CD14-positive monocyte (primary cell): ENCODE data around the gene PAPSS2. TPM values are rescaled to one million over a fixed set of nuclear protein-coding genes. Genes with fewer than 3 reads are reported as not detected.

Source experiments
- DNase-seq, 3 donors: peaks; one replicate each; pipeline ENCODE4 v3.0.0-alpha.2; 2011 to 2022
- H2AFZ ChIP-seq: 2 replicates; pipeline ENCODE4 v1.6.0; 2012; ENCODE audit warnings: mild to moderate bottlenecking, low read depth, low read length, inconsistent platforms; ENCODE audit not compliant: insufficient read depth, poor library complexity, severe bottlenecking
- H3K27ac ChIP-seq, 2 donors: 1 replicate in 1 of 2; 2 replicates in 1 of 2; pipeline ENCODE4 v1.5.1; 2012 to 2013; ENCODE audit warnings: low read length in 2 of 2, control low read depth in 1 of 2, inconsistent platforms in 1 of 2, low read depth in 1 of 2, mild to moderate bottlenecking in 1 of 2
- H3K27me3 ChIP-seq, 2 donors: one replicate each; pipeline versions ENCODE4 v1.6.0 to v1.6.1; 2011 to 2013; ENCODE audit warnings: low read length in 2 of 2; ENCODE audit not compliant: control insufficient read depth in 2 of 2, insufficient read depth in 2 of 2
- H3K36me3 ChIP-seq, 2 donors: replicated peaks in 1 of 2; 1 replicate in 1 of 2; 2 replicates in 1 of 2; pipeline versions ENCODE4 v1.5.1 to v1.6.1; 2012 to 2013; ENCODE audit warnings: low read length in 2 of 2, control low read depth in 1 of 2, inconsistent platforms in 1 of 2, mild to moderate bottlenecking in 1 of 2; ENCODE audit not compliant: insufficient read depth in 2 of 2, control insufficient read depth in 1 of 2
- H3K4me1 ChIP-seq, 2 donors: 1 replicate in 1 of 2; 2 replicates in 1 of 2; pipeline versions ENCODE4 v1.5.1 to v1.6.1; 2012 to 2013; ENCODE audit warnings: low read length in 2 of 2, control low read depth in 1 of 2, inconsistent platforms in 1 of 2, mild to moderate bottlenecking in 1 of 2, moderate library complexity in 1 of 2; ENCODE audit not compliant: insufficient read depth in 2 of 2, control insufficient read depth in 1 of 2
- H3K4me2 ChIP-seq: replicated peaks from 2 replicates; pipeline ENCODE3; 2012; ENCODE audit warnings: low read length, moderate library complexity, mild to moderate bottlenecking; ENCODE audit not compliant: poor library complexity, severe bottlenecking; ENCODE audit errors: extremely low read depth
- H3K4me3 ChIP-seq, 3 experiments: fragments of 200-600 bp in 1 of 3; sonication (generic) in 1 of 3; replicated peaks in 1 of 3; 1 replicate in 2 of 3; 2 replicates in 1 of 3; pipeline ENCODE4 v1.5.1; 2011 to 2013; ENCODE audit warnings: low read length in 3 of 3, mild to moderate bottlenecking in 3 of 3, control low read depth in 2 of 3, low read depth in 2 of 3, inconsistent platforms in 1 of 3, moderate library complexity in 1 of 3
- H3K79me2 ChIP-seq: 2 replicates; pipeline ENCODE4 v1.6.0; 2012; ENCODE audit warnings: mild to moderate bottlenecking, control low read depth, inconsistent platforms, low read length, moderate library complexity; ENCODE audit not compliant: insufficient read depth
- H3K9ac ChIP-seq: 2 replicates; pipeline ENCODE4 v1.6.0; 2017; ENCODE audit warnings: low read length, mild to moderate bottlenecking; ENCODE audit not compliant: insufficient read depth, poor library complexity, severe bottlenecking
- H3K9me3 ChIP-seq, 2 donors: replicated peaks in 1 of 2; 1 replicate in 1 of 2; 2 replicates in 1 of 2; pipeline versions ENCODE4 v1.5.1 to v1.6.1; 2012 to 2013; ENCODE audit warnings: low read length in 2 of 2, control low read depth in 1 of 2; ENCODE audit not compliant: control insufficient read depth in 1 of 2, insufficient read depth in 1 of 2
- H4K20me1 ChIP-seq: 2 replicates; pipeline ENCODE4 v1.6.0; 2012; ENCODE audit warnings: mild to moderate bottlenecking, low read length, control low read depth, moderate library complexity; ENCODE audit not compliant: insufficient read depth
- H3K27ac Mint-ChIP-seq, 7 donors: one replicate each; pipeline ENCODE4 v1.8.0; 2020; ENCODE audit warnings: mild to moderate bottlenecking in 7 of 7, mixed read lengths in 7 of 7, moderate library complexity in 6 of 7, inconsistent platforms in 2 of 7
- H3K27me3 Mint-ChIP-seq, 3 donors: one replicate each; pipeline ENCODE4 v1.8.0; 2021 to 2022; ENCODE audit warnings: low read depth in 3 of 3, mild to moderate bottlenecking in 3 of 3, mixed read lengths in 3 of 3, moderate library complexity in 3 of 3, inconsistent platforms in 1 of 3
- H3K36me3 Mint-ChIP-seq, 2 donors: one replicate each; pipeline ENCODE4 v1.8.0; 2020; ENCODE audit warnings: mixed read lengths in 2 of 2, inconsistent platforms in 1 of 2, mild to moderate bottlenecking in 1 of 2
- H3K4me1 Mint-ChIP-seq: one replicate; pipeline ENCODE4 v1.8.0; 2020; ENCODE audit warnings: mild to moderate bottlenecking, mixed read lengths
- H3K4me3 Mint-ChIP-seq, 2 donors: one replicate each; pipeline ENCODE4 v1.8.0; 2020; ENCODE audit warnings: mild to moderate bottlenecking in 2 of 2, mixed read lengths in 2 of 2, moderate library complexity in 1 of 2
- H3K9me3 Mint-ChIP-seq, 7 donors: one replicate each; pipeline ENCODE4 v1.8.0; 2020 to 2022; ENCODE audit warnings: mixed read lengths in 7 of 7, mild to moderate bottlenecking in 6 of 7, moderate library complexity in 6 of 7, inconsistent platforms in 2 of 7
- CTCF ChIP-seq: fragments of 200-600 bp; IDR thresholded peaks from one replicate; pipeline ENCODE4 v1.8.0; 2022; ENCODE audit warnings: antibody characterized with exemption, mild to moderate bottlenecking
- WGBS: methylation state at CpG from one replicate; pipeline ENCODE4 v1.1.5; 2013; ENCODE audit warnings: missing lambda C conversion rate; ENCODE audit not compliant: insufficient coverage; 5-methylcytosine and 5-hydroxymethylcytosine counted together
- intact Hi-C, 2 donors: fragments of 100-400 bp; cut with micrococcal nuclease; formaldehyde crosslinking; loops; one replicate each; pipeline versions ENCODE4 v1.15.0 to v1.15.1; 2023
- polyA plus RNA-seq, 3 donors: library from polyadenylated mRNA; depleted of rRNA in 1 of 3; unstranded in 2 of 3; stranded (reverse) in 1 of 3; fragments of 300-500 nt in 2 of 3; fragments of >200 nt in 1 of 3; fragmentation: Illumina TruSeq in 2 of 3; gene quantifications; 1 replicate in 2 of 3; 2 replicates in 1 of 3; pipeline ENCODE4 v1.2.3, GENCODE V29; 2012 to 2021

The PAPSS2 gene
- polyA plus RNA-seq, 3 donors = 3.5 to 6.5 (median 6.2) TPM

- no peak overlapping the region for H2AFZ ChIP-seq
- no peaks in the 10 kb centered on the region for H3K36me3 ChIP-seq
- no peak overlapping the region for H3K4me3 ChIP-seq
- no peak overlapping the region for H3K9ac ChIP-seq
- no peaks in the 10 kb centered on the region for H3K9me3 ChIP-seq
- TF ChIP-seq CTCF = no peak
- H3K27ac ChIP-seq = no peak overlapping the region
- no peaks in the 10 kb centered on the region for H3K27me3 ChIP-seq
- intact Hi-C loops = no loop called here
- no peaks in the 10 kb centered on the region for H4K20me1 ChIP-seq
- no peak overlapping the region for H3K27ac Mint-ChIP-seq
- no peaks in the 10 kb centered on the region for H3K36me3 Mint-ChIP-seq
- no CpG with 5 or more reads among the region's 2 CpGs for WGBS
- peaks cover 2% of the 10 kb centered on the region for H3K4me1 Mint-ChIP-seq
- no peak overlapping the region for H3K4me3 Mint-ChIP-seq
- no peaks in the 10 kb centered on the region for H3K79me2 ChIP-seq
- no peak for DNase-seq
- H3K4me2 ChIP-seq = no peak overlapping the region
- no peaks in the 10 kb centered on the region for H3K9me3 Mint-ChIP-seq
- no peaks in the 10 kb centered on the region for H3K4me1 ChIP-seq
- peaks cover 0 to 2% (median 0%) of the 10 kb centered on the region in 3 donors for H3K27me3 Mint-ChIP-seq
Observed at GRCh38 chr10:87678302-87678701, 18.6 kb downstream of the PAPSS2 start.

- no peaks in the 10 kb centered on the region for H4K20me1 ChIP-seq
- H3K4me3 ChIP-seq = no peak overlapping the region
- no peaks in the 10 kb centered on the region for H3K36me3 ChIP-seq
- no peak overlapping the region for H3K27ac Mint-ChIP-seq
- H3K4me1 ChIP-seq = no peaks in the 10 kb centered on the region
- H3K36me3 Mint-ChIP-seq = no peaks in the 10 kb centered on the region
- no peak overlapping the region for H3K27ac ChIP-seq
- peaks cover 0 to 2% (median 1%) of the 10 kb centered on the region in 3 donors for H3K27me3 Mint-ChIP-seq
- H3K4me2 ChIP-seq = no peak overlapping the region
- intact Hi-C loops = no loop called here
- H3K4me3 Mint-ChIP-seq = no peak overlapping the region
- no CpG with 5 or more reads among the region's 4 CpGs for WGBS
- no peak overlapping the region for H2AFZ ChIP-seq
- no peaks in the 10 kb centered on the region for H3K9me3 ChIP-seq
- H3K9me3 Mint-ChIP-seq = no peaks in the 10 kb centered on the region
- H3K79me2 ChIP-seq = no peaks in the 10 kb centered on the region
- no peaks in the 10 kb centered on the region for H3K4me1 Mint-ChIP-seq
- no peak for TF ChIP-seq CTCF
- no peak overlapping the region for H3K9ac ChIP-seq
- H3K27me3 ChIP-seq = no peaks in the 10 kb centered on the region
- DNase-seq = no peak
Observed at GRCh38 chr10:87683356-87683755, 23.7 kb downstream of the PAPSS2 start.
